Sciatic nerve (tissue), 2 donors: Measurements from ENCODE around the gene SELENOT. TPM values are rescaled to one million over a fixed set of nuclear protein-coding genes. Genes with fewer than 3 reads are reported as not detected.
"Not testable (repeated sequence)": the region's sequence is repeated elsewhere in the genome, so short reads cannot be mapped to it uniquely, and the experiment has no call there.

Source experiments
- ATAC-seq: fragments of 200-7000 bp; cut with Tn5 transposase; one replicate; pipeline ENCODE4 v1.9.1; 2020; ENCODE audit warnings: mild to moderate bottlenecking, moderate library complexity
- DNase-seq: peaks from one replicate; pipeline ENCODE4 v3.0.0-alpha.2; 2020; ENCODE audit warnings: low spot score
- intact Hi-C: fragments of 100-400 bp; cut with DNase I; formaldehyde crosslinking; loops from one replicate; pipeline ENCODE4 v1.14.2; 2022
- total RNA-seq: library from RNA; stranded (reverse); fragmentation: NEBNext Ultra II Directional; extraction: Animal tissue kit (Norgen Biotek cat#: 25700); gene quantifications from one replicate; pipeline ENCODE4 v1.2.1, GENCODE V29; 2021
- donor health status: DM: no; HTN: no; CAD: no.
- donor health status: DM: no; HTN: no; CAD: no.

Gene SELENOT, protein sequence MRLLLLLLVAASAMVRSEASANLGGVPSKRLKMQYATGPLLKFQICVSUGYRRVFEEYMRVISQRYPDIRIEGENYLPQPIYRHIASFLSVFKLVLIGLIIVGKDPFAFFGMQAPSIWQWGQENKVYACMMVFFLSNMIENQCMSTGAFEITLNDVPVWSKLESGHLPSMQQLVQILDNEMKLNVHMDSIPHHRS
- 93.5 TPM for total RNA-seq

DNA sequence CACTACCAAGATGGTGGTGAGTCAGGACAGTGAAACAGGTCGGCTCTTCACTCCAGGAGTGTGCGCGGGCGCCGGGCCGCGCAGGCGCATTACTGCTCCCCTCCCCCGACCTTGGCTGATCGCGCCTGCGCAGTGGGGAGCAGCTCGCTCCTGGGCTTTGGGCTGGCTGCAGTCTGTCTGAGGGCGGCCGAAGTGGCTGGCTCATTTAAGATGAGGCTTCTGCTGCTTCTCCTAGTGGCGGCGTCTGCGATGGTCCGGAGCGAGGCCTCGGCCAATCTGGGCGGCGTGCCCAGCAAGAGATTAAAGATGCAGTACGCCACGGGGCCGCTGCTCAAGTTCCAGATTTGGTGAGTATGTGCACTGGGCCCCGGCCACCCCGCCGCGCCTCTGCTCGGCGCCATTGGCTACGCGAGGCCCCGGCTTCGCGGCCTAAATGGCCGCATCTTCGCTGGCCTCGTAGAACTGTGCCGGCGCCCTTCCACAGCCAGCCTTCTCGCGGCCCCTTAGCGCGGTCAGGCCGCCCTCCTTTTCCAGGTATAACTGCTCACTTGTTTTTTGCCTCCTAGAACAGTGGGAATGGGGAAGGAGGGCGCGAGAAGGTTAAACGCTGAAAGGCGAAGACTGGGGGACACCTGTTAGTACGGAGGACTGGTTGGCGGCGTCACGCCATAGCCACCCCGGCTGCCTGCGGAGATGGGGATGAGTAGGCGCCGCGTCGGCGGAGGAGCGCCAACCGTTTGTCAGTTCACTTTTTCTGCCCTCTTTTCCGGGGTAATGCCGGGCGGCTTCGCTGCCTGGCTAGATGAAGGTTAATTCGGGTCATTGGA, at the start of gene SELENOT:
Gene SELENOT, plus strand, starts transcription at position 169 of the 827 bp plus-strand sequence. Its CDS starts 42 bp downstream, at position 211.
- peak; percentile 99 for ATAC-seq
- peak; percentile 97 for DNase-seq
- intact Hi-C loops: no loop called here

DNA sequence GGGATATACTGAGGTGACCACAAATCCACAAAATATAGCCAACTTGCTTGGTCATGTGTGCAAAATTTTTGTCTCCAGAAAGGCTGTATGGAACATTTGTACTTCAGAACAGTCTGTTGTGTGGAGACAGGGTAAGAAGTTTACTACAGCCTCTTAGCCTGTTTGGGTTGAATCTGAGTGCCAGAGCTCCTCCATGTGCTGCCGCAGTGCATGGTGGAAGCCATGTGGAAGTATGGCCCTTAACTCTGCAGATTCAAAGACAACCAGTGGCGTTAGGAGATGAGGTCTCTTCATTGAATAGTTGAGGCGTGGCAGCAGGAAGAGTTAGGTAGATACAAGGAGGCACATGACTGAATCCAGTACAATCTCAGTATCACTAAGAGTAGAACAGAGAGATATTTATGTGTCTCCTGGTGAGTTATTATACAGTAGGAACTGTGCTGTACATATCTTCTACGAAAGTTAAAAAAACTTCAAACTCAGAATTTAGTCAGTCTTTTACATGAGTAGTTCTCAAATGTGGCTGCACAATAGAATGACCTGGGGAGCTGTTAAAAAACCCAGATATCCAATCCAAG, 47.2 kb upstream of the SELENOT start:
- DNase-seq (no peak), ATAC-seq (no peak)
- intact Hi-C loops: no loop called here

DNA sequence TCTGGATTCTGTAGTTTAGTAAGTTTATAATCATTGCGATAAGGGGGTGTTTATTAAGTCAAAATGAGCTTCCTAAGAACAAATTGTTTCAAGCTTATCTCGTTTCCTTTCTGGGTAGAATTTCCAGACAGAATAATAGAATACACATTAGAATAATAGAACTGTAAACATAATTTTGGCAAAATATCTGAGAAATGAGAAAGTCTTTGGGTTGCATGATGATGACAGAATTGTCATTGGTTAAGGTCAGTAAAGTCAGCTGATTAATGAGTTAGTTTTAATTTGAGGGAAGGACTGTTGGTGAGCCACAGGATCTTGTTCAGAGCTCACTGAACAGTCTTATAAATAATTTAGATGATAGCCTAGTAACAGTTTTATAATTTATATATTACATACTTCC, 46.3 kb upstream of the SELENOT start:
- ATAC-seq: no peak
- no peak for DNase-seq
- intact Hi-C loops: no loop called here

DNA sequence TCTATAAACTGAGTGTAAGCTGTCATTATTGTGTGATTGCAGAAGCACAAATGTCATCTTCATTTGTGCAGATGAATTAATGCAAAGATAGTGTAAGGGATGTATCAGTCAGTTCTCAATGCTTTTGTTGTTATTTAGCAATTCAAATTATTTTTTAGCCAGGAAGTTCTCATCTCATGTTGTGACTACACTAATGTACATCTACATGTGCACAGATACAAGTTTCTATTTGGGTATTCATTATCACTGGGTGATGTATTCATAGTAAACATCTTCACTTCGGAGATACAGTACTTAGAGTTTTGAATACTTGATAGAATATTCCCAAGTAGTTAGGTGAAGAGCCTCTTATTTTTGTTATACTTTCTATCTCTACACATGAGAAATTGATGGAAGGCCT, 45.4 kb upstream of the SELENOT start:
- DNase-seq (no peak), ATAC-seq (no peak)
- intact Hi-C loops: no loop called here

DNA sequence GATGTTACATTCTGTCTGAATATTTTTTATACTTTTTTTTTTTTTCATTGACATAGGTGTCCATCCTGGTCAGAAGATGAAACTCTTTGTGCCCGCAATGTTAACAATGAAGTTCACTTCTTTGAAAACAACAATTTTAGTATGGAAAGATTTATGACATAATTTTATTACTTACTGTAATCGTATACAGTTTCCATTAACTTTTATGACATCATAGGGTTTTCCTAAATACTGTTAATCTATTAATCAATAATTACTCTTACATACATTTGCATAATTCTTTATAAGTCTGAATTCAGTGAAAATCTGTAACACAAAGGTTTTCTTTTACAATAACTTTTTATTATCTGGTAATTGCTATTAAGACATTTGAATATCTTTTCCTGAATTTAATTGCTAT, 38.9 kb upstream of the SELENOT start:
- intact Hi-C loops: no loop called here
- ATAC-seq (no peak), DNase-seq (no peak)

DNA sequence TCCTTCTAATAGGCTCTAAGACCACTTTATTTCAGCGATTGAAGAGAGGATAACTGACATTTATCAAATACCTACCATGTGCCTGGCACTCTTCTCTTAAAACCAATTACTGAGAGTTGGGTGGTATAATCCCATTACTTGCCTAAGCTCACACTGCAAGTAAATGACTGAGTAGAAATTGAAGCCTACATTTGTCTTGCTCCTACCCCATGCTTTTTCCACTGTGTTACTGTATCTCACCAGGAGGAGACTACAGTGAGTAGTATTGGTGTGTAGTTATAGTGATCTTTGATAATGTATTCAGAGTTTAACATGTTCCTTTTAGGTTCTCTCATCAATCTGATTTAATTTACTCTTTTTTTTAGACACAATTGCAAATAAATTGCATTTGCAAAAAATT, 35.8 kb upstream of the SELENOT start:
- ATAC-seq (no peak), DNase-seq (no peak)
- intact Hi-C loops: no loop called here

DNA sequence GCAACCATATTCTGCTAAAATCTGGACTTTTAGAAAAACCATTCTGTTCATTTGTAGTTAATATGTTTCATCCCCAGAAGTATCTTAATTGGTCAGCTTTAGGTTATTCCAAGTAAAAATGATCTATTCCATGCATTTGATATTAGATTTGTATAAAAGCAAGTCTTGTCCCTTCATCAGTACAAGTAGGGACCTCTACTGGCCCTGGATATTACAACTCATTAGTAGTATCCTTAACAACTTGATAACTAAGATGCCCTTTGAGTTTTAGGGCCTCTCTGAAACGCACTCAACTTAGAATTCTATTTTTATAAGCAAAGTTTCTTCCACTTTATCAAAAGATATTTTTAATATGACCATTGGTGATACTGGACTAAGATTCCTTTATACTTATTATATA, 25.3 kb upstream of the SELENOT start:
- no peak for DNase-seq
- intact Hi-C loops: no loop called here
- ATAC-seq: no peak

DNA sequence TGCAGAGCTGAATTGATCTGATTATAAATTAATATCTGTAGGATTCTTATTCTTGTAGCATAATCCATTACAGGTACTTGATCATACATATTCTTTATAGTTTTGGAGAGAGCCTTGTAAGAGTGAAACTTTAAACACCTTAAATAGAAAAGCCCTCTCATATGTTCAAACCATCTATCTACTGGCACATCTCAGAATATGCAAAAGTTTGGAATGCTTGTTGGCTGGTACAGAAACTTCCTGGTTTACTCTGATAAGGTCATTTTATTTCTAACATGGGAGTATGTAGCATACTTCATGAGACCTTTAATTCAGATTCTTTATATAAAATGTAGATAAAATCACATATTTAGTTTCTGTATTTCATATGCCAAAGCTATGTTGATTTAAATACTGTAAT, 21.9 kb upstream of the SELENOT start:
- intact Hi-C loops: no loop called here
- ATAC-seq: no peak

DNA sequence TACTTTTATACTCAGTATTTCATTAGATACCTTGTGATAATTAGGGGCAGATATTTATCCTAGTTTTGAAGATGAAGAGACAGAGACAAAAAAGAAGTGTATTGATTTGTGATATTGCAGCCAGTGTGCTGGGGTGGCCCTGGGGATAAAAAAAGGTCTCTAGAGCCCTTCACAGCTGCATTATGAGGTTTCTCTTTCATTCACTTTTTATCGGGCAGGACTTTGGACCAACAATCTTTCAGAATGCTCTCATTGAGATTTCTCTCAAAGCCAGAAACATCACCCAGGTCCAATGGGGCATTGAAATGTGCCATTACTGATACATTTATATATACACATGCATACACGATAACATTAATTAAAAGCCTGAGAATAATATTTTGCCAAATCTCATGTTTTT, 20.5 kb upstream of the SELENOT start:
- ATAC-seq (no peak), DNase-seq (no peak)
- intact Hi-C loops: no loop called here

More for the DNA sequence above, 21.9 kb upstream of the SELENOT start:
- DNase-seq: no peak

DNA sequence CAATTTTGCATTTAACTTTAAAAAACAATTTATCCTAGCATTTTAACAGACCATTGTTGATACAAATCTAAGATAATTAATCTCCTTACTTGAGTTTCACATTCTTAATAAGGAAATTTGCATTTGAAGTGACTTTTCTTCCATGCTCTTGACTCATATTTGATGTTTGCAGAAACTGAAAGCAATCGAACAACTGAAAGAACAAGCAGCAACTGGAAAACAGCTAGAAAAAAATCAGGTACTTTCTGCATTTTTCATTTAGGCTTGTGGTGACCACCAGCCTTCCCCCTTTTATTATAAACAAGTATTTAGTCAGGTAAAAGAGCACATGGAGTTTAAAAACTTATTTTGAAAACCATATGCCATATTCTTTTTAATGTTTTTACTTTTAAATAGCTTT, 20.1 kb upstream of the SELENOT start:
- ATAC-seq: no peak
- DNase-seq: no peak
- intact Hi-C loops: no loop called here

DNA sequence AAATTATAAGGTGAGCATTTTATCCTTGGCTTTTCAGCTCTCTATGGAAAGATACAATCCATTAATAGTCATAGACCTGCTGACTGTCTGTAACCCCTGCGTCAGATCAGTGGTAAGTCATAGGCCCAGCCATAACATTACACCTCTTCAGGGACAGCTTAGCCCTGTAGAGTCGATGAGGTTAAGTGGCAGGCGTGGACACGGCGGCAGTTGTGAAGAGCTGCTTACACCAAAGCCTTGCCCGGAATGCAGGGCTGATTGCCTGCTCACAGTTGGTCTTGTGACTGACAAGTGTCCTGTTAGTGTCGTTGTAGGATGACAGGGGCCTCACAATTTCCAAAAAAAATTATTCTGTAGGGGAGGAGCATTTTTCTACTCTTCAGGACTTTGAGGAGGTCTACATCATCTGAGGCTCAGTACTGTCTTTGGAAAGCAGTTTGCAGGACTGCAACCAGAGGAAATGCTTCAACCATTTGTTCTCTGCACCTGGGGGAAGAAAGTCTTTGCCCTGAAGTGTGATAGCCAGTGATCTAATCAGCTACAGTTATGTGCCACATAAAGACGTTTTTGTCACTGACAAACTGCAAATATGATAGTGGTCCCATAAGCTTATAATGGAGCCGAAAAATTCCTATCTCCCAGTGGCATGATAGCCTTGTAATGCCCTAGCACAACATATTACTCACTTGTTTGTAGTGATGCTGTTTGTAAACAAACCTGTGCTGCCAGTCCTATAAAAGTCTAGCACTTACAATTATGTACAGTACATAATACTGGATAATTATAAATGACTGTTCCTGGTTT, 14.9 kb upstream of the SELENOT start:
- intact Hi-C loops: no loop called here
- ATAC-seq: no peak
- no peak for DNase-seq

DNA sequence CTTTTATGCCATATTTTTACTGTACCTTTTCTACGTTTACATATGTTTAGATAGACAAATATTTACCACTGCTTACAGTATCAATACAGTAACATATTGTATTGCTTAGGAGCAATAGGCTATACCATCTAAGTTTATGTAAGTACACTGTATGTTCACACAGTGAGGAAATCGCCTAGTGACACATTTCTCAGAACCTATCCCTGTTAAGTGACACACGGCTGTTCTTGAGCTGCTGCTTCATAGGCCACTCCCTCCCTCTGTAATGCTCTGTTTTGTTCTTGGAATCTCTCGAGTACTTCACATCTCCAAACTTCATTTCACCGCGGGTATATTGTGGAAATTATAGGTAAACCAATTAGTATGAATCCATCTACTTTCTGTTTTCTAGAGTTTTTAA, 13.4 kb upstream of the SELENOT start:
- intact Hi-C loops: no loop called here
- DNase-seq: no peak
- no peak for ATAC-seq

DNA sequence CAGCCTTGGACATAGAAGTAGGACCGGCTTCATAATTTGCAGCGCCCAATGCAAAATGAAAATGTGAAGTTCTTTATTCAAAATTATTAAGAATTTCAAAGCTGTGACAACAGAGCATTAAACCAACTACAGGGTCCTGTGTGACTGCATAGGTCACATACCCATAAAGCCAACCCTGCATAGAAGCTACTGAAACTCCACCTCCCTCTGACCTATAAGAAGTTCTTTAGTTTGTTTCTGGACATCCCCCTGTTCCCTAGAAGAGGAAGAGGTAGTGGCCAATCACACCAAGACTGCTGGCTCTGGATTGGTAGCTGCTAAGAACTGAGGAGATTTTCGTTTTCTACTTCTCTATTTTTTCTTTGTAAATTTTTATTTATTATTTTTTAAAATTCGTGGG, 9.0 kb upstream of the SELENOT start:
- intact Hi-C loops: no loop called here
- no peak for ATAC-seq
- DNase-seq: no peak

DNA sequence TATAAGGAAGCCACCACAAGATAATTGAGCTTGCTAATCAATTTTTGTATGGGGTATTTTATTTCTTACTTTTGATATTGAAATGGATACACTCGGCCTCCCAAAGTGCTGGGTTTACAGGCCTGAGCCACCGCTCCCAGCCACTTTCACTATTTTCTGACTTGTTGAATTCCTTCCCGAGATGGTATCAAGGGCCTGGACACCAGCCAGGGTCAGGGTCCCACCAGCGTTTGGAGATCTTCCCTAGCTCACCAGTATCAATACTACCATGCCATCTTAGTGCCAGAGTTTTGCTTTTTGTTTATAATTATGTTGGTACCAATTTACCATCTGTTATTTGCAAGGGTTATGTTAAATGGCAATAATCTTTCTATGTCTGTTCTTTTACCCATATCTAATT, 5.5 kb upstream of the SELENOT start:
- DNase-seq: no peak
- intact Hi-C loops: no loop called here
- no peak for ATAC-seq

DNA sequence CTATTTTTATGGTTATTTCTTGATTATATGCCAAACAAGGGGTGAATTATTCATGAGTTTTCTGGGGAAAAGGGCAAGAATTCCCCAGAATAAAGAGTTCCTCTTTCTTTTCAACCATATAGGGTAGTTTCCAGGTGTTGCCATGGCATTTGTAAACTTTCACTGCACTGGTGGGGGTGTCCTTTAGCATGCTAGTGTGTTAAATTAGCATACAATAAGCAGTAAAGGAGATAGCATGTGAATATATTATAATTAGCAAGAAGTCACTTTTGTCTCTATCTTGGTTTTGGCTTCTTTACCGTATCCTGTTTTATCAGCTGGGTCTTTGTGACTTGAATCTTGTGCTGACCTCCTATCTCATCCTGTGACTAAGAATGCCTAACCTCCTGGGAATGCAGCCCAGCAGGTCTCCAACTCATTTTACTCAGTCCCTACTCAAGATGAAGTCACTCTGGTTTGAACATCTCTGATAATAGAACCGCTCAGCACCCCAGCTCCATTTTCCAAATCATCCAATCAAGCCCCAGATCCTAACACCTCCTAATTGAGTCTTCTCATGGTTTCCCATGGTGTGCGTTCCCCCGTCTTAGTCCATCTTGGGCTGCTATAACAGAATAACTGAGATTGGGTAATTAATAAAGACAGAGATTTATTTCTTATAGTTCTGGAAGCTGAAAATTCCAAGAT, 3.4 kb upstream of the SELENOT start:
- DNase-seq (no peak), ATAC-seq (no peak)
- intact Hi-C loops: no loop called here

DNA sequence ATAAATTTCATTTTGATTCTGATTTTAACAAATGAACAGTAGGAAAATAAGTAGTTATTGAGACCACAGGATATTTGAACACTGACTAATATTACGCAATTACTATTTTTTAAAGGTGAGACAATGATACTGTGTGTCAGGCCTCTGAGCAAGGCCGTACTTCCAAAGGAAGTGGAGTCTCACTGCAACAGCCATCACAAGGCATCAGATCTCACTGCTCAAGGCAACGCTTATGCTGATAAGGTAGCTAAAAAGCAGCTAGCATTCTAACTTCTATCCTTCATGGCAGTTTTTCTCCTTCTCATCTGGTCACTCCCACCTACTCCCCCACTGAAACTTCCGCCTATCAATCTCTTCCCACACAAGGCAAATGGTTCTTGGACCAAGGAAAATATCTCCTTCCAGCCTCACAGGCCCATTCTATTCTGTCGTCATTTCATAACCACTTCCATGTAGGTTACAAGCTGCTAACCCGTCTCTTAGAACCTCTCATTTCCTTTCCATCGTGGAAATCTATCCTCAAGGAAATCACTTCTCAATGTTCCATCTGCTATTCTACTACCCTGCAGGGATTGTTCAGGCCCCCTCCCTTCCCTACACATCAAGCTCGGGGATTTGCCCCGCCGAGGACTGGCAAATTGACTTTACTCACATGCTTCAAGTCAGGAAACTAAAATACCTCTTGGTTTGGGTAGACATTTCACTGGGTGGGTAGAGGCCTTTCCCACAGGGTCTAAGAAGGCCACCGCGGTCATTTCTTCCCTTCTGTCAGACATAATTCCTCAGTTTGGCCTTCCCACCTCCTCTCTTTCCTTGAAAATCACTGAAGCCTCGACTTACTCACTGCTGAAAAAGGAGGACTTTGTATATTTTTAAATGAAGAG, 2.2 kb upstream of the SELENOT start:
- intact Hi-C loops, DNase-seq, ATAC-seq: not testable (repeated sequence)

DNA sequence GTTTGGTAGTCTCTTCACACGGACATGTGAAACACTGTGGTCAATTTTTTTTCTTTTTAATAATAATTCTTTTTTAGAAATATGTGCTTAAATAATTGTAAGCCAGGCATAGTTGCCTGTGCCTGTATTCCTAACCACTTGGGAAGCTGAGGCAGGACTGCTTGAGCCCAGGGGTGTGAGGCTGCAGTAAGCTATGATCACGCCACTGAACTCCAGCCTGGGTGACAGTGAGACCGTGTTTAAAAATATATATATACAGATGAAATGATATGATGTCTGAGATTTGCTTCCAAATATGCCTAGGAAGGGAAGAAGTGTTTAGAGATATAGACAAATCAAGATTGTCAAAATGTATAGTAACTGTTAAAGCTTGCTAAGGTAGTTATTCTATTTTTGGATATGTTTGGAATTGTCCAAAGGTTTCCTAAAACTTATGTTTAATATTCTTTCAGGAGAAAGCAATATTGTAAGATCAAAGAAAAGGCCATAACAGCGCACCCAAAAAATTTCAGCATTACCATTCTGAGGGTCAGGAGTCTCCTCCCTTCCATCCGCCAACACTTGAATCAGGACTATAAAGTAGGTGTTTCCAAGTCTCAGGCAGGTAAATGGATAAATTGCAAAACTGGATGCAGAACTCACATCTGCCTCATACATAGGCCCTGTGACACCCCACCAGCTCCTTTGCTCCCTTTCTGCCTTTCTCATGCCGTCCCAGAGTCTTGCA, 532 bp upstream of the SELENOT start:
- intact Hi-C loops: no loop called here
- ATAC-seq (no peak), DNase-seq (no peak)

DNA sequence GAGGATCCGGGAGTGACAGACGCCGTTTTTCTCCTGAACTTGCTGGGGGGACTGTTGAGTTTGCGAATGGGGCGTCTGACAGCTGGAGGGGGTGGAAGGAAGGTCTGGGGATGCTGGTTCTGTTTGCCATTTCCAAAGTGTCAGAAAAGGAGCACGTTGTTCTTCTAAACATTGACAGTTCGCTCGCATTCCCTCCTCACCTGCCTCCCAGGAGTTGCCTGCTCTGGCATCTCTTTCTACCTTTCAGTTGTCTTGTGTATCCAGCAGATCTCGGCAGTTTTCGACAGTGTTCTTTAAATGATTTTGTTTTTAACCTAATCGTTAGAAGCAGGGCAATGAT, 829 bp downstream of the SELENOT start:
- ATAC-seq: no peak
- DNase-seq: no peak
- intact Hi-C loops: no loop called here
